Measurements from ENCODE around the gene TEDDM1. TPM values are rescaled to one million over a fixed set of nuclear protein-coding genes. Genes with fewer than 3 reads are reported as not detected.

The TEDDM1 gene
- total and polyA plus RNA-seq, 5 donors = not detected

DNA sequence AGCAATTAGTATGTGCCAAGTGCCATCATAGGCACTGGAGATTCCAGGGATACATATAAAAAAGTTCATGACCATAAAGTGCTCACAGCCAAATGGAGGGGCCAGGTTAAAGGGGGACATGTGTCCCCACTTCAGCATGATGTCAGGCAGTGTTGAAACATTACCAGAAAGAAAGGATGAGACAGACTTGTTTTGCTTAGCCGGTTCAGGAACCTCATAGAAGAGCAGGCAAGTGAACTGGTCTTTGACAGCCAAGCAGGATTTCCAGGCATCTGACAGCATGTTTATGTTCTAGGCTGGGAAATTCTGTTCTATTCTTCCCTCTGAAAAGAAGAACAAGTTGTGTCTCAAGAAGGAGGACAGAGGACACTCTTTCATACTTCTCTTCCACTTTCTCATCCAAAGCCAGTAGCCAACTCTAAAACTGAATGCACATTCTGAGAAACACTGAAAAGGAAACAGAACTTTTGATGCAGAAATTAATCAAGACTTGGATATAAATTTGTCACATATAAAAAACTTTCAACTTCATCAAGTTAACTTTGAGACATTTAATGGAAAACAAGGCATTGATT is 48.6 kb downstream of the TEDDM1 start:
- Histone ChIP-seq H3K4me3 (ENCODE audit: low read length) (no peak overlapping the region), H3K9me3 (ENCODE audit: control insufficient read depth, low read length) (no peaks in the 10 kb centered on the region), H3K4me1 (ENCODE audit: control insufficient read depth, insufficient read depth, low read length) (peaks cover 4% of the 10 kb centered on the region), H3K27ac (ENCODE audit: low read length) (no peak overlapping the region), H3K27me3 (ENCODE audit: control insufficient read depth, insufficient read depth) (no peaks in the 10 kb centered on the region)
- DNase-seq = no peak
- 68% methylated on average over 1 of the region's 1 CpG for WGBS
- no peak for ATAC-seq
- intact Hi-C loops (cut with DNase I) = no loop called here

GRCh38 chr1:182350839-182351238 is 49.6 kb downstream of the TEDDM1 start:
- 85% methylated on average over 2 of the region's 2 CpGs for WGBS
- H3K27me3 ChIP-seq (ENCODE audit: control insufficient read depth, insufficient read depth) = no peaks in the 10 kb centered on the region
- H3K27ac ChIP-seq (ENCODE audit: low read length) = no peak overlapping the region
- H3K9me3 ChIP-seq (ENCODE audit: control insufficient read depth, low read length) = no peaks in the 10 kb centered on the region
- no peak overlapping the region for H3K4me3 ChIP-seq (ENCODE audit: low read length)
- ATAC-seq (peak; percentile 76 to 82), DNase-seq (peak in 1 of 3 donors; percentile 40)
- intact Hi-C loops (cut with DNase I) = no loop called here
- peaks cover 4% of the 10 kb centered on the region for H3K4me1 ChIP-seq (ENCODE audit: control insufficient read depth, insufficient read depth, low read length)

- ATAC-seq (peak; percentile 89 to 92), DNase-seq (peak in 2 of 3 donors; percentile 60 to 68)
- Histone ChIP-seq H3K4me3 (ENCODE audit: low read length) (no peak overlapping the region), H3K9me3 (ENCODE audit: control insufficient read depth, low read length) (no peaks in the 10 kb centered on the region), H3K27me3 (ENCODE audit: control insufficient read depth, insufficient read depth) (no peaks in the 10 kb centered on the region), H3K27ac (ENCODE audit: low read length) (peak overlapping the region; percentile 83), H3K4me1 (ENCODE audit: control insufficient read depth, insufficient read depth, low read length) (peaks cover 4% of the 10 kb centered on the region)
- WGBS = 64% methylated on average over 6 of the region's 6 CpGs
- intact Hi-C loops (cut with DNase I) = no loop called here
These were observed 51.3 kb downstream of the TEDDM1 start for GRCh38 chr1:182348961-182349747.

Other genes with a start within 250 kb of the TEDDM1 start
- gene GLUL, start 8.9 kb downstream of the TEDDM1 start, total RNA-seq = 100 to 1,000 TPM; 303 to 361 (median 342) TPM
- gene GLUL, start 8.9 kb downstream of the TEDDM1 start, polyA plus RNA-seq = 199 TPM
- not detected for gene RGSL1, start 49.5 kb upstream of the TEDDM1 start, total RNA-seq
- gene RGSL1, start 49.5 kb upstream of the TEDDM1 start, polyA plus RNA-seq = not detected
- gene RNASEL, start 188.6 kb upstream of the TEDDM1 start, total RNA-seq = 1 to 10 TPM; 3.7 to 5.7 (median 5.4) TPM
- 2.5 TPM for gene RNASEL, start 188.6 kb upstream of the TEDDM1 start, polyA plus RNA-seq
- gene RGS16, start 203.7 kb upstream of the TEDDM1 start, total RNA-seq = 1 to 10 TPM in 1 of 4 donors, under 1 TPM in 3; 0.47 to 1.3 (median 0.72) TPM
- gene RGS16, start 203.7 kb upstream of the TEDDM1 start, polyA plus RNA-seq = 2.1 TPM